ENCODE measurements around the gene NOD1. TPM values are rescaled to one million over a fixed set of nuclear protein-coding genes. Genes with fewer than 3 reads are reported as not detected.
"Not testable (repeated sequence)": the region's sequence is repeated elsewhere in the genome, so short reads cannot be mapped to it uniquely, and the experiment has no call there.

Gene NOD1
- total RNA-seq, 2 donors from 2014 or later, result 16.2 to 47.0 TPM

- no peak for DNase-seq (ENCODE audit: low spot score)
- Histone ChIP-seq H3K4me1 (ENCODE audit: control insufficient read depth in 1 of 2, low read depth in 2 of 2) (no peaks in the 10 kb centered on the region), H3K27ac (no peak overlapping the region), H3K36me3 (no peaks in the 10 kb centered on the region), H3K4me3 (no peak overlapping the region), H3K27me3 (replicated peaks; ENCODE audit: insufficient read depth) (no peaks in the 10 kb centered on the region), H3K9me3 (no peaks in the 10 kb centered on the region)
- no peak for TF ChIP-seq CTCF (IDR thresholded peaks at IDR 0.05)
- ATAC-seq (ENCODE audit: insufficient number of reproducible peaks, low FRiP score, low read depth), result no peak
Measured at GRCh38 chr7:30390736-30391636, 87.6 kb downstream of the NOD1 start.

DNA sequence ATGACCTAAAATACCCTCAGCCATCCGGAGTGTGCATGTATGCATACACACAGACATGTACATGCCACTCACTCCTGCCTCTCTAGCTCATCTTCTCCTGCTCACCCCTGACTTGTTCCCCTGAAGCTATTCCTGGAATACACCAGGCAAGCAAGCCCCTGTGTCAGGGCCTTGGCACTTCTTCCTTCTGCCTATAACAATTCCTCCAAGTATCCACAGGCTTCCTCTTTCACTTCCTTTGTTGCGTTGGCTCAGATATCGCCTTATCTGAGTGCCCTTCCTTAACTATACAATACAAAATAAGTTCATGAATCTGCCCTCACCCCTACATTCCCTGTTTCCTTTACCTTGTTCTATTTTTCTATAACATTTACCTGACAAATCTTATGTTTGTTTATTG is 88.8 kb downstream of the NOD1 start:
- Histone ChIP-seq H3K9me3 (no peaks in the 10 kb centered on the region), H3K36me3 (no peaks in the 10 kb centered on the region), H3K27me3 (replicated peaks; ENCODE audit: insufficient read depth) (no peaks in the 10 kb centered on the region), H3K4me1 (ENCODE audit: control insufficient read depth in 1 of 2, low read depth in 2 of 2) (no peaks in the 10 kb centered on the region), H3K27ac (no peak overlapping the region), H3K4me3 (no peak overlapping the region)
- no peak for TF ChIP-seq CTCF (IDR thresholded peaks at IDR 0.05)
- no peak for DNase-seq (ENCODE audit: low spot score)
- no peak for ATAC-seq (ENCODE audit: insufficient number of reproducible peaks, low FRiP score, low read depth)

DNA sequence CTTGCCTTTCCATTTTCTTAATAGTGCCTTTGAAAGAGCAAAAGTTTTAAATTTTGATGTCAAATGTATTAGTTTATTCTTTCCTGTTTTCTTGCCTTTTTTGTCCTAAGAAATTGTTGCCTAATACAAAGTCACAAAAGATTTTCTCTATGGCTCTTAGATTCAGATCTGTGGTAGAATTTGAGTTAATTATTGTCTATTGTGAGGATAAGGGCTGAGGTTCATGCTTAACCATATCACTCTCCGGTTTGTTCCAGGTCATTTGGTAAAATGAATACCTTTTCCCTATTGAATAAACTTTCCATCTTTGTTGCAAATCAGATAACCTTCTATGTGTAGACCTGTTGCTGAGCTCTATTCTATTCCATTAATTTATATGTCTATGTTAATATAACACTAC is 96.0 kb downstream of the NOD1 start:
- H3K4me3 ChIP-seq, result no peak overlapping the region
- H3K27me3 ChIP-seq (replicated peaks; ENCODE audit: insufficient read depth), result no peaks in the 10 kb centered on the region
- H3K4me1 ChIP-seq (ENCODE audit: control insufficient read depth in 1 of 2, low read depth in 2 of 2), result peaks cover 0 to 7% of the 10 kb centered on the region in 2 donors
- DNase-seq (ENCODE audit: low spot score) (no peak), ATAC-seq (ENCODE audit: insufficient number of reproducible peaks, low FRiP score, low read depth) (no peak)
- peaks cover 3% of the 10 kb centered on the region for H3K9me3 ChIP-seq
- no peak for TF ChIP-seq CTCF (IDR thresholded peaks at IDR 0.05)
- no peak overlapping the region for H3K27ac ChIP-seq
- H3K36me3 ChIP-seq, result no peaks in the 10 kb centered on the region

DNA sequence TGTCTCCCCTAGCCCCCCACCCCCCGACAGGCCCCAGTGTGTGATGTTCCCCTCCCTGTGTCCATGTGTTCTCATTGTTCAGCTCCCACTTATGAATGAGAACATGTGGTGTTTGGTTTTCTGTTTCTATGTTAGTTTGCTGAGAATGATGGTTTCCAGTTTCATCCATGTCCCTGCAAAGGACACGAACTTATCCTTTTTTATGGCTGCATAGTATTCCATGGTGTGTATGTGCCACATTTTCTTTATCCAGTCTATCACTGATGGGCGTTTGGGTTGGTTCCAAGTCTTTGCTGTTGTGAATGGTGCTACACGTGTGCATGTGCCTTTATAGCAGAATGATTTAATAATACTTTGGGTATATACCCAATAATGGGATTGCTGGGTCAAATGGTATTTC is 97.8 kb downstream of the NOD1 start:
- peaks cover 0 to 11% of the 10 kb centered on the region in 2 donors for H3K4me1 ChIP-seq (ENCODE audit: control insufficient read depth in 1 of 2, low read depth in 2 of 2)
- DNase-seq (ENCODE audit: low spot score); H3K4me3 ChIP-seq; ATAC-seq (ENCODE audit: insufficient number of reproducible peaks, low FRiP score, low read depth); H3K9me3 ChIP-seq; H3K27ac ChIP-seq; H3K27me3 ChIP-seq (replicated peaks; ENCODE audit: insufficient read depth); H3K36me3 ChIP-seq: not testable (repeated sequence)

DNA sequence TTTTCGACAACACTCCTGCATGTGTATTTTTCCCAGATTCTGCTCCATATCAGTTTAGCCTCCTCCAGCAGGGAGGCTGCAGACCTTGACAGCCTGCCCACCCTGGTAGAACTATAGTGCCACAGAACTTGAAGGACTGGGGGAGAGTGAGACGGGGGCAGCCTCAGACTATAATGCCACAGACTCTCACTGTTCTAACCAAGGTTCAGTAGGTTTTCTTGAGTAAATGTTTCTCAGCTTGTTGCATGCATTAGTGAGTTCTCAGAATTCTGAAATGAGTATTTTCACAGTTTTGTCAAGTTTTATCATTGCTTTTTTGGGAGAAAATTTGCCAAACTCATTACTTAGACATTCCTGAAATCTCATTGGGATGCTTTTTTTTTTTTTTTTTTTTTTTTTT is 98.3 kb downstream of the NOD1 start:
- no peaks in the 10 kb centered on the region for H3K27me3 ChIP-seq (replicated peaks; ENCODE audit: insufficient read depth)
- DNase-seq (ENCODE audit: low spot score) (no peak), ATAC-seq (ENCODE audit: insufficient number of reproducible peaks, low FRiP score, low read depth) (no peak)
- H3K27ac ChIP-seq, result no peak overlapping the region
- H3K4me1 ChIP-seq (ENCODE audit: control insufficient read depth in 1 of 2, low read depth in 2 of 2), result peaks cover 0 to 11% of the 10 kb centered on the region in 2 donors
- H3K4me3 ChIP-seq, result no peak overlapping the region
- TF ChIP-seq CTCF (IDR thresholded peaks at IDR 0.05), result no peak
- no peaks in the 10 kb centered on the region for H3K36me3 ChIP-seq
- peaks cover 3% of the 10 kb centered on the region for H3K9me3 ChIP-seq

Data from thoracic aorta (tissue), 2 donors.